ENCODE measurements around the gene C1D.

DNA sequence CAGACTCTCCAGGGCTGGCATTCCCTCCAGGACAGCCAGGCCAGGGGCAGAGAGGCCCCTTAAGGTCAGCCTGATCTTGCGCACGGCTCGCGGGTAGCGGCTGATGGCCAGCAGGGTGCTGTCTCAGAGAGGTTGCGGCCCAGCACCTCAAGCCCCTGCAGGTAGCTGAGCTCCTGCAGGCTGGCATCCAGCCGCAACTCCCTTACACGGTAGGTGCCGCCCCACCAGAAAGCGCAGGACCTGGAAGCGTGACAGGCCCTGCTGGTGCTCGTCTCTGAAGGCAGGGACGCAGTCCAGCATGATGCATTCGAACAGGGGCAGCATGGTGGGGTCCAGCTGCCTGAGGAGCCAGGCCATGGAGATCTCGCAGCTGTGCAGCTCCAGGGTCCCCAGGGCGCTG is 38.9 kb downstream of the C1D start:
- no peak for TF ChIP-seq POLR2AphosphoS5 (IDR thresholded peaks at IDR 0.05; ENCODE audit: insufficient read depth, low read depth, low read length)
- TF ChIP-seq, protein P1, sequence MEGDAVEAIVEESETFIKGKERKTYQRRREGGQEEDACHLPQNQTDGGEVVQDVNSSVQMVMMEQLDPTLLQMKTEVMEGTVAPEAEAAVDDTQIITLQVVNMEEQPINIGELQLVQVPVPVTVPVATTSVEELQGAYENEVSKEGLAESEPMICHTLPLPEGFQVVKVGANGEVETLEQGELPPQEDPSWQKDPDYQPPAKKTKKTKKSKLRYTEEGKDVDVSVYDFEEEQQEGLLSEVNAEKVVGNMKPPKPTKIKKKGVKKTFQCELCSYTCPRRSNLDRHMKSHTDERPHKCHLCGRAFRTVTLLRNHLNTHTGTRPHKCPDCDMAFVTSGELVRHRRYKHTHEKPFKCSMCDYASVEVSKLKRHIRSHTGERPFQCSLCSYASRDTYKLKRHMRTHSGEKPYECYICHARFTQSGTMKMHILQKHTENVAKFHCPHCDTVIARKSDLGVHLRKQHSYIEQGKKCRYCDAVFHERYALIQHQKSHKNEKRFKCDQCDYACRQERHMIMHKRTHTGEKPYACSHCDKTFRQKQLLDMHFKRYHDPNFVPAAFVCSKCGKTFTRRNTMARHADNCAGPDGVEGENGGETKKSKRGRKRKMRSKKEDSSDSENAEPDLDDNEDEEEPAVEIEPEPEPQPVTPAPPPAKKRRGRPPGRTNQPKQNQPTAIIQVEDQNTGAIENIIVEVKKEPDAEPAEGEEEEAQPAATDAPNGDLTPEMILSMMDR (IDR thresholded peaks at IDR 0.05; ENCODE audit: extremely low read depth in 1 of 2, insufficient read depth in 1 of 2, low read depth in 1 of 2, low read length in 2 of 2) = no peak
- TF ChIP-seq EZH2 (IDR thresholded peaks at IDR 0.05; ENCODE audit: borderline replicate concordance, low read depth, low read length, severe bottlenecking) = no peak
- TF ChIP-seq POLR2A (IDR thresholded peaks at IDR 0.05; ENCODE audit: low read depth, low read length) = no peak
- TF ChIP-seq FOS (IDR thresholded peaks at IDR 0.05; ENCODE audit: borderline replicate concordance, insufficient read depth, low read length) = no peak
- TF ChIP-seq MYC (IDR thresholded peaks at IDR 0.05; ENCODE audit: low read depth, low read length) = no peak
- TF ChIP-seq GATA2 (IDR thresholded peaks at IDR 0.05; ENCODE audit: insufficient read depth, insufficient read length, low read depth, low read length) = no peak
